ENCODE data around the gene LAS1L. TPM values are rescaled to one million over a fixed set of nuclear protein-coding genes. Genes with fewer than 3 reads are reported as not detected.
A peak's percentile ranks its signal among the peaks of the same experiment; 100 is the strongest.
"Not testable (repeated sequence)": the region's sequence is repeated elsewhere in the genome, so short reads cannot be mapped to it uniquely, and the experiment has no call there.

The LAS1L gene
- 38.1 TPM for polyA plus RNA-seq (2012; ENCODE audit: low read depth, missing spikeins)

- DNase-seq (ENCODE audit: insufficient read length, low spot score) (peak; percentile 69), FAIRE-seq (peak; percentile 100)
- TF ChIP-seq POLR2A (IDR thresholded peaks at IDR 0.05; ENCODE audit: low read depth, low read length), result peak; percentile 77
- TF ChIP-seq POU2F2 (IDR thresholded peaks at IDR 0.05; ENCODE audit: low read depth, low read length), result no peak
- TF ChIP-seq POLR2AphosphoS5 (IDR thresholded peaks at IDR 0.05; ENCODE audit: low read depth, low read length), result peak; percentile 48; the same call in 1 of the 2 replicates
- peak; percentile 83 for TF ChIP-seq TAF1 (IDR thresholded peaks at IDR 0.05; ENCODE audit: low read depth, low read length)
Observed at GRCh38 chrX:65534450-65535292, at the start of gene LAS1L. Gene LAS1L, minus strand, starts transcription at chrX:65534787. Its CDS starts 72 bp downstream, at chrX:65534715.

GRCh38 chrX:65582450-65583082 lies 48.0 kb upstream of the LAS1L start:
- DNase-seq (ENCODE audit: insufficient read length, low spot score), result no peak
- FAIRE-seq, result no peak
- TF ChIP-seq PAX5 (IDR thresholded peaks at IDR 0.05; ENCODE audit: insufficient read depth, low read length, severe bottlenecking) (no peak), TAF1 (IDR thresholded peaks at IDR 0.05; ENCODE audit: low read depth, low read length) (no peak), POLR2A (IDR thresholded peaks at IDR 0.05; ENCODE audit: low read depth, low read length) (no peak), SPI1 (IDR thresholded peaks at IDR 0.05; ENCODE audit: low read depth, low read length) (no peak), POU2F2 (IDR thresholded peaks at IDR 0.05; ENCODE audit: low read depth, low read length) (no peak), POLR2AphosphoS5 (IDR thresholded peaks at IDR 0.05; ENCODE audit: low read depth, low read length) (no peak)

DNA sequence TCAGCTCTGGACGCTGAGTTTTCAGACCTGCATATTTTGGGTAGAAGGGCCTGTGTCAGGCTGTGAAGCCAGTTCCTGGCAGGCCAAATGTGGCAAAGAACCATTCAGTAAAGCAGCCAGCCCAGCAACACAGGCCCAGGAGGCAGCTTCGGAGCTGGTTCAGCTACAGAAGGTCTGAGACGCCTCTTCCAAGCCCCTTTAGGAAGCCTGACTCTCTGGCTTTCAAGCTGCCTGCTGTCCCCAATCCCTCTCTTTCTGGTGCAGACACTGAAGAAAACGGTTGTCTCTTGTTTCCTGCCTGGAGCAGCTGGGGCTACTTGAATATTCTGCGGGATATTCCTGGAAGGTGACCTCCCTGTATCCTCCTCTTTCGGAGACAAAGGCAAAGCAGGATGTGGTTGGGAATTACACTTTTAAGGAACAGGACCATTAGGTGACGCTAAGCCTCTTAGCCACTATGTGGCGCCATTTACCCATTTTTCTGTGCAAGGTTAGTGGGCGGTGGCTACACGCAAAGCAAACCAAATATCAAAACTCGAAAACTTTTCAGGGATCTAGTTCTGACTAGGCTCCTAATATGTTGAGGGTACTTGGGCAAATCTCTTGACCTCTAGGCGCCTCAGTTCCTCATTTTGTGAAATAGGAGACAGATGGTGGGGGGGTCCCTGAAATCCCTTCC lies 47.2 kb upstream of the LAS1L start:
- FAIRE-seq (peak; percentile 96), DNase-seq (ENCODE audit: insufficient read length, low spot score) (no peak)
- TF ChIP-seq POLR2A (IDR thresholded peaks at IDR 0.05; ENCODE audit: low read depth, low read length) (no peak), SPI1 (IDR thresholded peaks at IDR 0.05; ENCODE audit: low read depth, low read length) (peak; percentile 95)

GRCh38 chrX:65578346-65578745 lies 43.8 kb upstream of the LAS1L start:
- FAIRE-seq, result no peak
- no peak for DNase-seq (ENCODE audit: insufficient read length, low spot score)
- TF ChIP-seq POU2F2 (IDR thresholded peaks at IDR 0.05; ENCODE audit: low read depth, low read length), result no peak
- TF ChIP-seq POLR2AphosphoS5 (IDR thresholded peaks at IDR 0.05; ENCODE audit: low read depth, low read length), result no peak
- TF ChIP-seq SPI1 (IDR thresholded peaks at IDR 0.05; ENCODE audit: low read depth, low read length), result no peak

GRCh38 chrX:65576160-65576559 lies 41.6 kb upstream of the LAS1L start:
- DNase-seq (ENCODE audit: insufficient read length, low spot score) (no peak), FAIRE-seq (no peak)
- TF ChIP-seq POU2F2 (IDR thresholded peaks at IDR 0.05; ENCODE audit: low read depth, low read length) (no peak), POLR2AphosphoS5 (IDR thresholded peaks at IDR 0.05; ENCODE audit: low read depth, low read length) (no peak), PAX5 (IDR thresholded peaks at IDR 0.05; ENCODE audit: insufficient read depth, low read length, severe bottlenecking) (no peak), TAF1 (IDR thresholded peaks at IDR 0.05; ENCODE audit: low read depth, low read length) (no peak), POLR2A (IDR thresholded peaks at IDR 0.05; ENCODE audit: low read depth, low read length) (no peak), SPI1 (IDR thresholded peaks at IDR 0.05; ENCODE audit: low read depth, low read length) (no peak)

DNA sequence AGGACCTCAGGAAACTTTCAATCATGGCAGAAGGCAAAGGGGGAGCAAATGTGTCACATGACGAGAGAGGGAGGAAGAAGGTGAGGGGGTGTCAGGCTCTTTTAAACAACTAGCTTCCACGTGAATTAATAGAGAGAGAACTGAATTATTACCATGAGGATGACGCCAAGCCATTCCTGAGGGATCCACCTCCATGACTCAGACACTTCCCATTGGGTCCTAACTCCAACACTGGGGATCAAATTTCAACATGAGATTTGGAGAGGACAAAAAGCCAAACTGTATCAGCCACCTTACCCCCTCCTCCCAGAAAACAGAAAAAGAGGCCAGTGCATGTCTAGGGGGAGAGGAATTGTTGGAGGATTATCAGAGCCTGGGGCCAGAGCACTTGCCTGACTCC lies 40.4 kb upstream of the LAS1L start:
- FAIRE-seq, result no peak
- TF ChIP-seq POLR2A (IDR thresholded peaks at IDR 0.05; ENCODE audit: low read depth, low read length), result no peak
- no peak for TF ChIP-seq PAX5 (IDR thresholded peaks at IDR 0.05; ENCODE audit: insufficient read depth, low read length, severe bottlenecking)
- no peak for TF ChIP-seq SPI1 (IDR thresholded peaks at IDR 0.05; ENCODE audit: low read depth, low read length)
- TF ChIP-seq TAF1 (IDR thresholded peaks at IDR 0.05; ENCODE audit: low read depth, low read length), result no peak
- no peak for TF ChIP-seq POU2F2 (IDR thresholded peaks at IDR 0.05; ENCODE audit: low read depth, low read length)
- TF ChIP-seq POLR2AphosphoS5 (IDR thresholded peaks at IDR 0.05; ENCODE audit: low read depth, low read length), result no peak
- DNase-seq (ENCODE audit: insufficient read length, low spot score), result no peak

- TF ChIP-seq SPI1 (IDR thresholded peaks at IDR 0.05; ENCODE audit: low read depth, low read length) (peak; percentile 19; the same call in 1 of the 2 replicates), POLR2A (IDR thresholded peaks at IDR 0.05; ENCODE audit: low read depth, low read length) (no peak)
- peak; percentile 67 for FAIRE-seq
- no peak for DNase-seq (ENCODE audit: insufficient read length, low spot score)
Observed at GRCh38 chrX:65574356-65574755, 39.8 kb upstream of the LAS1L start.

GRCh38 chrX:65572971-65573370 lies 38.4 kb upstream of the LAS1L start:
- TF ChIP-seq TAF1 (IDR thresholded peaks at IDR 0.05; ENCODE audit: low read depth, low read length) (no peak), POLR2AphosphoS5 (IDR thresholded peaks at IDR 0.05; ENCODE audit: low read depth, low read length) (no peak), SPI1 (IDR thresholded peaks at IDR 0.05; ENCODE audit: low read depth, low read length) (no peak), POLR2A (IDR thresholded peaks at IDR 0.05; ENCODE audit: low read depth, low read length) (no peak), POU2F2 (IDR thresholded peaks at IDR 0.05; ENCODE audit: low read depth, low read length) (no peak), PAX5 (IDR thresholded peaks at IDR 0.05; ENCODE audit: insufficient read depth, low read length, severe bottlenecking) (no peak)
- FAIRE-seq, result no peak
- no peak for DNase-seq (ENCODE audit: insufficient read length, low spot score)

DNA sequence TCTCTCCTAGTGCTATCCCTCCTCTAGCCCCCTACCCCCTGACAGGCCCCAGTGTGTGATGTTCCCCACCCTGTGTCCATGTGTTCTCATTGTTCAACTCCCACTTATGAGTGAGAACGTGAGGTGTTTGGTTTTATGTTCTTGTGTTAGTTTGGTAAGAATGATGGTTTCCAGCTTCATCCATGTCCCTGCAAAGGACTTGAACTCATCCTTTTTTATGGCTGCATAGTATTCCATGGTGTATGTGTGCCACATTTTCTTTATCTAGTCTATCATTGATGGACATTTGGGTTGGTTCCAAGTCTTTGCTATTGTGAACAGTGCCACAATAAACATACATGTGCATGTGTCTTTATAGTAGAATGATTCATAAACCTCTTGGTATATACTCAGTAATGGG lies 28.3 kb upstream of the LAS1L start:
- not testable (repeated sequence) for DNase-seq (ENCODE audit: insufficient read length, low spot score); FAIRE-seq
